GM19372 (cell line): ENCODE data around the gene GPSM3.
"Not testable (repeated sequence)": the region's sequence is repeated elsewhere in the genome, so short reads cannot be mapped to it uniquely, and the experiment has no call there.

Experiments used
- ATAC-seq: cut with Tn5 transposase; IDR thresholded peaks from one replicate; pipeline ENCODE4 v1.9.1; 2021; ENCODE audit warnings: mild to moderate bottlenecking, low read depth, moderate library complexity; ENCODE audit not compliant: unreplicated experiment

The GPSM3 gene

GRCh38 chr6:32192608-32193039 lies at the start of gene GPSM3:
GPSM3 (minus strand) TSS chr6:32192643; CDS start chr6:32192513, 130 bp downstream.
- ATAC-seq, result no peak

GRCh38 chr6:32240686-32241085 lies 48.2 kb upstream of the GPSM3 start:
- no peak for ATAC-seq

- ATAC-seq, result no peak
Measured at GRCh38 chr6:32239462-32239861, 47.0 kb upstream of the GPSM3 start.

GRCh38 chr6:32234934-32235333 lies 42.5 kb upstream of the GPSM3 start:
- no peak for ATAC-seq

- no peak for ATAC-seq
Measured at GRCh38 chr6:32226434-32226833, 34.0 kb upstream of the GPSM3 start.

GRCh38 chr6:32224696-32225095 lies 32.3 kb upstream of the GPSM3 start:
- no peak for ATAC-seq

GRCh38 chr6:32223258-32224235 lies 31.1 kb upstream of the GPSM3 start, which contains the start of gene NOTCH4:
NOTCH4 (minus strand) TSS chr6:32224067; CDS start chr6:32223928, 139 bp downstream.
- no peak for ATAC-seq

- ATAC-seq, result no peak
Measured at GRCh38 chr6:32222333-32223230, 30.1 kb upstream of the GPSM3 start.

GRCh38 chr6:32220021-32220420 lies 27.6 kb upstream of the GPSM3 start:
- ATAC-seq, result no peak

GRCh38 chr6:32218167-32218566 lies 25.7 kb upstream of the GPSM3 start:
- no peak for ATAC-seq

- no peak for ATAC-seq
Measured at GRCh38 chr6:32216998-32217397, 24.6 kb upstream of the GPSM3 start.

- ATAC-seq, result no peak
Measured at GRCh38 chr6:32216285-32216684, 23.8 kb upstream of the GPSM3 start.

GRCh38 chr6:32215617-32216016 lies 23.2 kb upstream of the GPSM3 start:
- no peak for ATAC-seq

- no peak for ATAC-seq
Measured at GRCh38 chr6:32214126-32214525, 21.7 kb upstream of the GPSM3 start.

- no peak for ATAC-seq
Measured at GRCh38 chr6:32213649-32214048, 21.2 kb upstream of the GPSM3 start.

- no peak for ATAC-seq
Measured at GRCh38 chr6:32212076-32212760, 19.8 kb upstream of the GPSM3 start.

- ATAC-seq, result not testable (repeated sequence)
Measured at GRCh38 chr6:32211432-32211831, 19.0 kb upstream of the GPSM3 start.

- ATAC-seq, result no peak
Measured at GRCh38 chr6:32210191-32210601, 17.8 kb upstream of the GPSM3 start.

- ATAC-seq, result no peak
Measured at GRCh38 chr6:32208996-32209395, 16.6 kb upstream of the GPSM3 start.

- ATAC-seq, result no peak
Measured at GRCh38 chr6:32204268-32204715, 11.8 kb upstream of the GPSM3 start.
